D341Med (cell line): ENCODE results near the gene CGREF1.
A peak's percentile ranks its signal among the peaks of the same experiment; 100 is the strongest.
"Not testable (repeated sequence)": the region's sequence is repeated elsewhere in the genome, so short reads cannot be mapped to it uniquely, and the experiment has no call there.

ENCODE experiments used
- DNase-seq: peaks from one replicate; pipeline ENCODE4 v3.0.0; 2012; ENCODE audit warnings: low spot score

CGREF1 gene

GRCh38 chr2:27111392-27112078 is 7.4 kb downstream of the CGREF1 start:
- DNase-seq, result not testable (repeated sequence)

DNA sequence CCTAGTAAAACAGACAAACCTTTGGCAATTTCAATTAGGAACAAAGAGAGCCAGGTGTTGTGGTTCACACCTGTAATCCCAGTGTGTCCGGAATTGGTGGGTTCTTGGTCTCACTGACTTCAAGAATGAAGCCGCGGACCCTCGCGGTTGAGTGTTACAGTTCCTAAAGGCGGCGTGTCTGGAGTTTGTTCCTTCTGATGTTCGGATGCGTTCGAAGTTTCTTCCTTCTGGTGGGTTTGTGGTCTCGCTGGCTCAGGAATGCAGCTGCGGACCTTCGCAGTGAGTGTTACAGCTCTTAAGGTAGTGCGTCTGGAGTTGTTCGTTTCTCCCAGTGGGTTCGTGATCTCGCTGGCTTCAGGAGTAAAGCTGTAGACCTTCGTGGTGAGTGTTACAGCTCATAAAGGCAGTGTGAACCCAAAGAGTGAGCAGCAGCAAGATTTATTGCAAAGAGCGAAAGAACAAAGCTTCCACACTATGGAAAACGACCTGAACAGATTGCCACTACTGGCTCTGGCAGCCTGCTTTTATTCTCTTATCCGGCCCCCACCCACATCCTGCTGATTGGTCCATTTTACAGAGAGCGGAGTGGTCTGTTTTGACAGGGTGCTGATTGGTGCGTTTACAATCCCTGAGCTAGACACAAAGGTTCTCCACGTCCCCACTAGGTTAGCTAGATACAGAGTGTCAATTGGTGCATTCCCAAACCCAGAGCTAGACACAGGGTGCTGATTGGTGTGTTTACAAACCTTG is 8.2 kb downstream of the CGREF1 start:
- DNase-seq, result not testable (repeated sequence)

DNA sequence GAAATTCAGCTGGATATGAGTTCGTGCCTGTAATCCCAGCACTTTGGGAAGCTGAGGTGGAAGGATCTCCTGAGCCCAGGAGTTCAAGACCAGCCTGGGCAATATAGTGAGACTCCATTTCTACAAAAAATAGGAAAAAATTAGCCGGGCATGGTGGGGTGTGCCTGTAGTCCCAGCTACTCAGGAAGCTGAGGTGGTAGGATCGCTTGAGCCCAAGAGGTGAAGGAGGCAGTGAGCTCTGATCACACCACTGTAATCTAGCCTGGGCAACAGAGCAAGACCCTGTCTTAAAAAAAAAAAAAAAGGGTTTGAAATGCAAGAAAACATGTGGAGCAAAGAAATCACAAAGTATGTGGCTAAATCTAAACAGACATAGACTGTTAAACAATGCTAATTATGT is 9.8 kb downstream of the CGREF1 start:
- no peak for DNase-seq

- no peak for DNase-seq
These were observed 10.7 kb downstream of the CGREF1 start for GRCh38 chr2:27108221-27108620.

- no peak for DNase-seq
These were observed 12.9 kb downstream of the CGREF1 start for GRCh38 chr2:27105981-27106380.

DNA sequence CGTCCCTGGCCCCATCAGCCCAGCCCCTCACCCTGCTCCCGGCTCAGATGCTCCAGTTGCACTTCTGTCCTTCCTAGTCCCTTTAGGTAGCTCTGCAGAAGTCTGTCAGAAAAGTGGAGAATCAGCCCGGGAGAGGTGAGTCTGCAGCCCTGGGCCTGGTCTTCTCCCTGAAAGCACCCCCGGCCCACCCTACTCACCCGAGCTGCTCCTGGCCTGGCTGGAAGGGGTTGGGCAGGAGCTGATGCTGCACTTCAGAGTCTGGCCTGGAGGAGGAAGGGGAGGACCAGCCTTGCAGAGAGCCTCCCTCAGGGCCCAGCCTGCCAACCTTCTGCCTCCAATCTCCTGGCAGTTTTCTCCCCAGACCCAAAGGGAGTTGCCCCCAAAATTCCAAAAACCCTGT is 16.6 kb downstream of the CGREF1 start:
- no peak for DNase-seq

DNA sequence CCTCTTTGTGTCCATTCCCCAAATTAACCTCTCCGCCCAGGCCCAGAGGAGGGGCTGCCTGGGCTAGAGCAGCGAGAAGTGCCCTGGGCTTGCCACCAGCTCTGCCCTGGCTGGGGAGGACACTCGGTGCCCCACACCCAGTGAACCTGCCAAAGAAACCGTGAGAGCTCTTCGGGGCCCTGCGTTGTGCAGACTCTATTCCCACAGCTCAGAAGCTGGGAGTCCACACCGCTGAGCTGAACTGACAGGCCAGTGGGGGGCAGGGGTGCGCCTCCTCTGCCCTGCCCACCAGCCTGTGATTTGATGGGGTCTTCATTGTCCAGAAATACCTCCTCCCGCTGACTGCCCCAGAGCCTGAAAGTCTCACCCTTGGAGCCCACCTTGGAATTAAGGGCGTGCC is 18.9 kb downstream of the CGREF1 start:
- DNase-seq, result no peak

DNA sequence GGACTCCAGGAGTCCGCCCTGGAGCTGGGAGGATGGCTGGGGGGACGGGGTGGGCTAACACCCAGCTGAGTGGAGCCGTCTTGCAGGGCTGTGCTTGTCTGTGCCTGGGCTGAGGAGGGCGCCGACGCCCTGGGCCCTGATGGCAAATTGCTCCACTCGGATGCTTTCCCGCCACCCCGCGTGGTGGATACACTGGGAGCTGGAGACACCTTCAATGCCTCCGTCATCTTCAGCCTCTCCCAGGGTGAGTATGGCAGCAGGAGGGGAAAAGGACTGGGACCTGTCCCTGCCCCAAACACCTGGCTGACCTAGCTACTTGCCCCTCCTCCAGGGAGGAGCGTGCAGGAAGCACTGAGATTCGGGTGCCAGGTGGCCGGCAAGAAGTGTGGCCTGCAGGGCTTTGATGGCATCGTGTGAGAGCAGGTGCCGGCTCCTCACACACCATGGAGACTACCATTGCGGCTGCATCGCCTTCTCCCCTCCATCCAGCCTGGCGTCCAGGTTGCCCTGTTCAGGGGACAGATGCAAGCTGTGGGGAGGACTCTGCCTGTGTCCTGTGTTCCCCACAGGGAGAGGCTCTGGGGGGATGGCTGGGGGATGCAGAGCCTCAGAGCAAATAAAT is 19.5 kb downstream of the CGREF1 start:
- DNase-seq, result no peak

GRCh38 chr2:27097341-27097740 is 21.6 kb downstream of the CGREF1 start:
- DNase-seq, result no peak

- no peak for DNase-seq
These were observed 22.1 kb downstream of the CGREF1 start for GRCh38 chr2:27096748-27097297.

DNA sequence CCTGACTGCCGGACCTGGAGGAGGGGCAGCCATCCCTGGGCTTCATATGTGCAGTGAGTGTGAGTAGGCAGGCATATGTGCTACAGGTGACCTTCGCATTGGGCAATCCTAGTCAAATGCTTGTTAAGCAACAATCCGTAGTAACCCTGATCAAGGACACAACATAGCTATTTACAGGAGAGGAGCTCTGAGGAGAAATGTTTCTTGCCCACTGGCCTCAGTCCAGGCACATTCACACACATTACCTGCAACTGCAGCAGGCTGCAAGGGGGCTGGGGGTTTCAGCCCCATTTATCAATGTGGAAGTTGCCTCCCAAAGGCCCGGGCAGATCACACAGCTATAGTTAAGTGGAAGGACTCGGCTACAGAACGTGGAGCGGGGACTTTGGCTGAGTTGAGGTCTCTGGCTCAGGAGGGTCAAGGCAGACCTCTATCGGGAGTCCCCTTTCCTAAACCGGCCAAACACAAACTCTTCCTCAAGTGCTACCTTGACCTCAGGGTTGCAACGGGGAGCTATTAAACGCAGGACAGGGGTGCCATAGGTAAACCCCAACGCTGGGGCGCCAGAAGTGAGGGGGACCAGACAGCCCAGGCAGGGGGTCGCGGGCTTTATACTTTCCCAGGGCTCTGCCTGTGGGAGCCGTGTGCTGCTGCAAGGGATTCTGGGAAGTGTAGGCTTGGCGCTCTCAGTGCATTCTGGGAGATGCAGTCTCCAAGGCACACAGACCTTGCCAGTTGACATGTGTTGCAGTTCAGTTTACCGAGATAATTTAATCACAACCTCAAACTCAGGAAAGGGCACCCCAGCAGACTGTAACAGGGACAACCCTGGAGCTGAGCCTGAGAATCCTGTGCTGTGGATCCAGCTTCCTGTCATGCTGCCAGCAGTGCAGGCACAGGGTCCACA is 22.9 kb downstream of the CGREF1 start:
- peak; percentile 84 for DNase-seq

GRCh38 chr2:27095427-27095744 is 23.5 kb downstream of the CGREF1 start:
- no peak for DNase-seq

DNA sequence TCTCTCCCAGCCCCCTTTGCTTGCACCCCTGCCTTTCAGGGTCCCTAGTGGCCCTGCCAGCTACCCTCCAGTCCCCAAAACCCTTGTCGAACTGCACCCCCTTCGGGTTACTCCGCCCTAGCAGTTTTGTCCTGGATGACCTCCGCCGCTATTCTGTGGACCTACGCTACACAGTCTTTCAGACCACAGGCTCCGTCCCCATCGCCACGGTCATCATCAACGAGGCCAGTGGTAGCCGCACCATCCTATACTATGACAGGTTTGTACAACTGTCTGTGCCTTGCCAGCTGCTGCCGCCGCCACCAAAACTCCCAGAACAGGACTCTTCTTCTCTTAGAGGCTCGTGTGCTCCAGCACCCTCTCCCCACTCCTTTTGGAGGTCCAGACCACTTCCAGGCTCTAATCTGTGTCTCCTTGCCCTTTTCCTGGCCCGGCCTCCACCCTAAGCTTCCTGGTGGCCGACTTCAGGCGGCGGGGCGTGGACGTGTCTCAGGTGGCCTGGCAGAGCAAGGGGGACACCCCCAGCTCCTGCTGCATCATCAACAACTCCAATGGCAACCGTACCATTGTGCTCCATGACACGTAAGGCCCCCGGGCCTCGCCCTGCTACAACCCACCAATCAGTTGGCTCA is 24.5 kb downstream of the CGREF1 start:
- DNase-seq, result no peak

- no peak for DNase-seq
These were observed 25.2 kb downstream of the CGREF1 start for GRCh38 chr2:27093430-27094352.

DNA sequence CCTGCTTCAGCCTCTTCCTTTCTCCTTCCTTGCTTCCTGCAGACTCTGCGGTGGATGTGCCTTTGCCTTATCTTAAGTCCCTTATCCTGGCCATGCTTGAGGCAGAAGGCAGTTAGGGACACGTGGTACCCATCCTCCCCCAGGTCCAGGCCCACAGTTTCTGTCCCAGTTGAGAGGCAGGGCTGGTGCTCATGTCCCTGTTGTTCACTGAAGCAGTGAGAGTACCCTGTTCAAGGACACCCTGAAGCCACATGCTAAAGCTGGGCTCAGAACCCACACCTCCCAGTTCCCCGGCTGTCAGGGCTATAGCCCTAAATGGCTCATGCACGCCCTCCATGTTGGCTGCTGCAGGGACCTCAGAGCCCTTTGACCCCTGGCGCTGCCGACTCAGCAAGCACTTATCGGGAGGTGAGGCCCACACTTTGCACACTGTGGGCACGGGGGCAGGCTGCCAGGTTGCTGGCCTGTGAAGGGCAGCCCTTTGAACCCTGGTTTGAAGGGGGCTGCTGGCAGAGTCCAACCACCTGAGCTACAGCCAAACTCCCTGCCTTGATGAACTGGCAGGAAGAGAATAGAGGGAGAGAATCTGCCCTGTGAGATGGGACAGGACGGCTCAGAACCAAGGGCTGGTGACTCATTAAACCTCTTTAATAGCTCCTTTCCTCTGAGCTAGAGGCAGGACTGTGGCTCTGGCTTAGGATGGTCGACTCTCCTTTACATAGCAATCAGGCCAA is 26.1 kb downstream of the CGREF1 start:
- DNase-seq, result no peak

DNA sequence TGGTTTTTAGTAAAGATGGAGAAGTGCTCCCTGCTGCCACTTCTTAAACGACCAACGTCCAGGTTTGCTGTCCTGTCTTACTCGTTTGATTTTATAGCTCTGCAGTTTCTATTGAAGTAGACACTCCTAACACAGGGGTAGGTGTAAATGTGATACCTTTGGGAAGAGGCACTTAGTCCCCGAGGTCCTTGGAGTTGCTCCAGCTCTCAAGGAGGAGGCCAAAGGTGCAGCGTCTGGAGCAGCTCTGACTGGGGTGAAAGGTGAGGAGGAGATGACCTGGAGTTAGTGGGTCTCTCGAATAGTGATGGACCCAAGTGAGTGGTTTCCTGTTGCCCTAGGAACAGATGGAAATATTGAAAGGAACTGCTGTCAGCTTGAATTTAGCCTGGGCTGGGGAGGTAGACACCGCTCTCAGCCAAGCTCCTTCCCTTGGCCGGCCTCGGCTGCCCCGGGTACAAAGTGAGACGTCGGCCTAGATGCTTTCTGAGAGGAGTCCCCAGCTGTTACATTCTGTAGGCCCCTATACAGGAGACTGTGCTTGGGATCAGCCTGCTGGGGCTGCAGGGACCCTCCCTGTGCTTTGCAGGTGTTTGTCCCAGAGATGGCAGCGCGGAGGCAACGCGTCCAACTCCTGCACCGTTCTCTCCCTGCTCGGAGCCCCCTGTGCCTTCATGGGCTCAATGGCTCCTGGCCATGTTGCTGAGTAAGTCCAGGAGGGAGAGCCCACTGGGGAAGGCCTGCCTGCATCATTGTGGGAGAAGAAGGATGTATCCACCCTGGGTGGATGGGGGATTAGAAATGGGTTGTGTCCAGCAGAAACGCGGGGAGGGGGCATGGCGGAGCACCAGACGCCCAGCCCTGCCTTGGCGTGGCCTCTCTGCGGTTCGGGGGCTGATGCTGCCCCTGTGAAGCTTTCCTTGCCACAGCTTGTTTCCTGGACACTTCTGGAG is 26.9 kb downstream of the CGREF1 start:
- DNase-seq, result no peak

DNA sequence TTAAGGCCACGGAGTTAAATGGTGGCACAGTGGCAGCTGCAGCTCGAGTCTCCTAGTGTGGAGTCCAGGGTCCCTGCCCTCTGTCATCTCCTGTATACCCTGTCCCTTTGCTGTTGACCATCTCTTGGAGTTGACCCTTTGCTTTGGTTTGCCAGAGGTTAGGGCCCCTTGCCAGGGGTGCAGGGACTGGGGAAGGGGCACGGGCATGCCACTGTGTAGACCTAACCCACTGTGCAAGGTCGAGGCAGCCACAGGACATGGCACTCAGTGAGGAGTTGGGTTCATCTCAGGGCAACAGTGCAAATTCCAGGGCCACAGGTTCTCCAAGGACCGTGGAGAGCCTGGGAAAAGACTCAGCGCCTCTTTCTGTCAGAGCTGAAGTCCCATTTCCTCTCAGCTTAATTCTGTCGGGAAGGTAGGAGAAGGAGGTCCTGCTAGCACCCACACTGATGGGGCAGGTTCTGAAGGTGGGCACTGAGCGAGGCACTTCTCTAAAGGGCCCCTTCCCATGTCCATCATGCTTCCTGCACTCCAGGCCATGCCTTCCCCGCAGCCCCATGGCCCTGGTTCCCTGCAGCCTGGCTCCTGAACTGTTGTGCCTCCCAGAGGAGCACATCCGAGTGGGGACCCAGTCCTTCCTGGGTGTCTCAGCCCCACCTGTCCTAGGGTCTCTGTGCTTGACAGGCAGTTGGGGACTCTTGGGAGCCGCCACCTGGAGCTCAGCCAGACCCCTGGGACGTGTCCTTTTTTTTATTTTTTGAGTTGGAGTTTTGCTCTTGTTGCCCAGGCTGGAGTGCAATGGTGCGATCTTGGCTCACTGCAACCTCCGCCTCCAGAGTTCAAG is 29.6 kb downstream of the CGREF1 start:
- no peak for DNase-seq

DNA sequence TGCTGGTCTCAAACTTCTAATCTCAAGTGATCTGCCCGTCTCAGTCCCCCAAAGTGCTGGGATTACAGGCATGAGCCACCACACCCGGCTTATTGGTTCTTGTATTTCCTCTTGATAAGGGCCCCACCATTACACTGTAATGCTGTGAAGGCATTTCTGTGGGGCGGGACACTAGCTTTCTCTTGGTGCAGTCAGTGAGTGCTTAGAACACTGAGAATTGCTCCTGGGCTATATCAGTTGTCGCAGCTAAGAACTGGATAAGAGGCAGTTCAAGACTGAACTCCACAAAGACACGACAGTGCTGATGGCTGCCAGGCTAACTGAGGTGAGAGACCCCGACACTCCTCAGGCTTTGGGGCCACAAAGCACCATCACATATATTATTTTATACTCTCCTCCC is 30.3 kb downstream of the CGREF1 start:
- DNase-seq, result no peak
